Fibroblast of lung (primary cell): Measurements from ENCODE around the gene ARHGEF25. TPM values are rescaled to one million over a fixed set of nuclear protein-coding genes. Genes with fewer than 3 reads are reported as not detected.

Source experiments
- DNase-seq, 2 donors: peaks; one replicate each; pipeline versions ENCODE4 v3.0.0 to v3.0.0-alpha.2; 2010; ENCODE audit warnings: low read depth in 2 of 2
- H2AFZ ChIP-seq: 2 replicates; pipeline ENCODE4 v1.5.1; 2012; ENCODE audit warnings: low read length, control low read depth, inconsistent platforms
- H3K27ac ChIP-seq: 2 replicates; pipeline ENCODE4 v1.5.1; 2011; ENCODE audit warnings: low read length, control low read depth; ENCODE audit not compliant: insufficient read depth
- H3K27me3 ChIP-seq: 2 replicates; pipeline ENCODE4 v1.5.1; 2011; ENCODE audit warnings: mild to moderate bottlenecking, low read length; ENCODE audit not compliant: control insufficient read depth, insufficient read depth
- H3K36me3 ChIP-seq: 2 replicates; pipeline ENCODE4 v1.5.1; 2011; ENCODE audit warnings: low read length; ENCODE audit not compliant: control insufficient read depth, insufficient read depth
- H3K4me1 ChIP-seq: 2 replicates; pipeline ENCODE4 v1.5.1; 2011; ENCODE audit warnings: low read length; ENCODE audit not compliant: control insufficient read depth, insufficient read depth; ENCODE audit errors: extremely low read depth
- H3K4me2 ChIP-seq: 2 replicates; pipeline ENCODE4 v1.5.1; 2011; ENCODE audit warnings: low read length, control low read depth; ENCODE audit not compliant: insufficient read depth; ENCODE audit errors: extremely low read depth
- H3K4me3 ChIP-seq, 4 experiments: fragments of 200-600 bp in 1 of 4; sonication (generic) in 1 of 4; replicated peaks in 1 of 4; 2 replicates each; pipeline ENCODE4 v1.5.1; 2011 to 2016; ENCODE audit warnings: low read length in 4 of 4, low read depth in 3 of 4, mild to moderate bottlenecking in 3 of 4, control low read depth in 2 of 4, inconsistent platforms in 1 of 4, mixed read lengths in 1 of 4; ENCODE audit not compliant: insufficient read depth in 1 of 4; ENCODE audit errors: control extremely low read depth in 1 of 4
- H3K79me2 ChIP-seq: 2 replicates; pipeline ENCODE4 v1.5.1; 2012; ENCODE audit warnings: mild to moderate bottlenecking, low read length, inconsistent platforms; ENCODE audit not compliant: control insufficient read depth, insufficient read depth
- H3K9ac ChIP-seq: 2 replicates; pipeline ENCODE4 v1.5.1; 2011; ENCODE audit warnings: mild to moderate bottlenecking, low read length, control low read depth; ENCODE audit not compliant: insufficient read depth
- H3K9me3 ChIP-seq: 2 replicates; pipeline ENCODE4 v1.5.1; 2012; ENCODE audit warnings: low read depth, low read length; ENCODE audit not compliant: control insufficient read depth, insufficient read depth
- H4K20me1 ChIP-seq: 2 replicates; pipeline ENCODE4 v1.5.1; 2011; ENCODE audit warnings: low read length; ENCODE audit not compliant: control insufficient read depth, insufficient read depth; ENCODE audit errors: extremely low read depth
- CTCF ChIP-seq, 2 donors: IDR thresholded peaks in 1 of 2; conservative IDR thresholded peaks in 1 of 2; 1 replicate in 1 of 2; 2 replicates in 1 of 2; pipeline ENCODE4 v1.5.1; 2011 to 2012; ENCODE audit warnings: low read length in 2 of 2, control low read depth in 1 of 2, inconsistent platforms in 1 of 2, low read depth in 1 of 2, mild to moderate bottlenecking in 1 of 2
- EZH2 ChIP-seq: IDR thresholded peaks from 2 replicates; pipeline ENCODE4 v1.5.1; 2012; ENCODE audit warnings: low read length, control low read depth, mild to moderate bottlenecking; ENCODE audit errors: missing control alignments
- polyA plus RNA-seq, 2 donors: library from polyadenylated mRNA; depleted of rRNA in 1 of 2; stranded (reverse) in 1 of 2; unstranded in 1 of 2; fragments of >200 nt; gene quantifications; 2 replicates each; pipeline ENCODE4 v1.2.1, GENCODE V29; 2011 to 2012; ENCODE audit warnings: missing spikeins in 1 of 2
- total RNA-seq: library from RNA; depleted of rRNA; stranded (reverse); fragments of >200 nt; gene quantifications from 2 replicates; pipeline ENCODE4 v1.2.1, GENCODE V29; 2014

Gene ARHGEF25
- total and polyA plus RNA-seq, 2 donors (not counting 1 experiment from before 2014, with no cell fraction given): 15.7 to 40.0 TPM

- H4K20me1 ChIP-seq: no peaks in the 10 kb centered on the region
- no peaks in the 10 kb centered on the region for H3K79me2 ChIP-seq
- no peak for DNase-seq
- no peak for TF ChIP-seq CTCF (conservative IDR thresholded peaks at IDR 0.05 in 1 of 2, IDR thresholded peaks at IDR 0.05 in 1 of 2; ENCODE audit: low read depth in 1 of 2, low read length in 2 of 2)
- TF ChIP-seq EZH2: no peak
- H3K27me3 ChIP-seq: peaks cover 6% of the 10 kb centered on the region
- no peak overlapping the region for H3K4me2 ChIP-seq
- no peak overlapping the region for H2AFZ ChIP-seq
- no peak overlapping the region for H3K4me3 ChIP-seq
- H3K27ac ChIP-seq: no peak overlapping the region
- H3K36me3 ChIP-seq: no peaks in the 10 kb centered on the region
- no peak overlapping the region for H3K9ac ChIP-seq
- H3K4me1 ChIP-seq: no peaks in the 10 kb centered on the region
- H3K9me3 ChIP-seq: no peaks in the 10 kb centered on the region
Observed at GRCh38 chr12:57584690-57585089, 26.5 kb upstream of the ARHGEF25 start.

- Histone ChIP-seq H3K4me1 (no peaks in the 10 kb centered on the region), H3K27ac (no peak overlapping the region), H3K27me3 (peaks cover 6% of the 10 kb centered on the region), H3K36me3 (no peaks in the 10 kb centered on the region), H3K4me3 (no peak overlapping the region), H3K4me2 (no peak overlapping the region), H3K79me2 (no peaks in the 10 kb centered on the region), H2AFZ (no peak overlapping the region), H3K9me3 (no peaks in the 10 kb centered on the region), H4K20me1 (no peaks in the 10 kb centered on the region), H3K9ac (no peak overlapping the region)
- no peak for DNase-seq
- TF ChIP-seq EZH2 (no peak), CTCF (conservative IDR thresholded peaks at IDR 0.05 in 1 of 2, IDR thresholded peaks at IDR 0.05 in 1 of 2; ENCODE audit: low read depth in 1 of 2, low read length in 2 of 2) (no peak)
Observed at GRCh38 chr12:57585156-57585555, 26.1 kb upstream of the ARHGEF25 start.

GRCh38 chr12:57586128-57586527 is 25.1 kb upstream of the ARHGEF25 start:
- Histone ChIP-seq H3K27me3 (peaks cover 6% of the 10 kb centered on the region), H3K9ac (no peak overlapping the region), H4K20me1 (no peaks in the 10 kb centered on the region), H3K27ac (no peak overlapping the region), H3K4me3 (no peak overlapping the region), H3K9me3 (no peaks in the 10 kb centered on the region), H3K4me1 (peaks cover 3% of the 10 kb centered on the region), H3K79me2 (no peaks in the 10 kb centered on the region), H2AFZ (no peak overlapping the region), H3K4me2 (no peak overlapping the region), H3K36me3 (no peaks in the 10 kb centered on the region)
- DNase-seq: no peak
- TF ChIP-seq CTCF (conservative IDR thresholded peaks at IDR 0.05 in 1 of 2, IDR thresholded peaks at IDR 0.05 in 1 of 2; ENCODE audit: low read depth in 1 of 2, low read length in 2 of 2) (no peak), EZH2 (no peak)
